CD8-positive, alpha-beta memory T cell (primary cell): Measurements from ENCODE around the gene C10orf90. TPM values are rescaled to one million over a fixed set of nuclear protein-coding genes. Genes with fewer than 3 reads are reported as not detected.

Source experiments
- CTCF ChIA-PET: fragments of 350-600 bp; sonication (Branson Sonifier 250); formaldehyde crosslinking; loops from one replicate; lab custom pipeline; 2021; ENCODE audit warnings: antibody characterized with exemption; lab: Charles Lee
- POLR2A ChIA-PET: fragments of 350-600 bp; sonication (Branson Sonifier 250); formaldehyde crosslinking; loops from one replicate; lab custom pipeline; 2021; ENCODE audit warnings: antibody characterized with exemption; lab: Charles Lee
- DNase-seq, 5 donors: peaks; one replicate each; pipeline versions ENCODE4 v3.0.0 to v3.0.0-alpha.2; 2020 to 2022; ENCODE audit warnings: mixed read lengths in 1 of 5
- H3K27ac ChIP-seq: one replicate; pipeline ENCODE4 v1.7.0; 2013; ENCODE audit warnings: low read depth, mild to moderate bottlenecking, low read length, moderate library complexity
- H3K27me3 ChIP-seq: 2 replicates; pipeline ENCODE4 v1.7.0; 2013; ENCODE audit warnings: low read length, mild to moderate bottlenecking; ENCODE audit not compliant: insufficient read depth, poor library complexity, severe bottlenecking
- H3K36me3 ChIP-seq: 2 replicates; pipeline ENCODE4 v1.7.0; 2013; ENCODE audit warnings: mild to moderate bottlenecking, low read length, moderate library complexity; ENCODE audit not compliant: insufficient read depth
- H3K4me1 ChIP-seq: 2 replicates; pipeline ENCODE4 v1.7.0; 2013; ENCODE audit warnings: mild to moderate bottlenecking, low read length, moderate library complexity; ENCODE audit not compliant: insufficient read depth
- H3K4me3 ChIP-seq: 2 replicates; pipeline ENCODE4 v1.7.0; 2013; ENCODE audit warnings: mild to moderate bottlenecking, low read length
- H3K9me3 ChIP-seq: 2 replicates; pipeline ENCODE4 v1.7.0; 2013; ENCODE audit warnings: mild to moderate bottlenecking, low read length
- H3K27ac Mint-ChIP-seq, 8 donors: one replicate each; pipeline ENCODE4 v1.8.0; 2020 to 2021; ENCODE audit warnings: mixed read lengths in 8 of 8, mild to moderate bottlenecking in 6 of 8, inconsistent platforms in 3 of 8, moderate library complexity in 3 of 8
- H3K27me3 Mint-ChIP-seq, 2 donors: one replicate each; pipeline ENCODE4 v1.8.0; 2020 to 2021; ENCODE audit warnings: mixed read lengths in 2 of 2, mild to moderate bottlenecking in 1 of 2, moderate library complexity in 1 of 2
- H3K36me3 Mint-ChIP-seq, 3 donors: one replicate each; pipeline ENCODE4 v1.8.0; 2020 to 2021; ENCODE audit warnings: mixed read lengths in 3 of 3, inconsistent platforms in 1 of 3, mild to moderate bottlenecking in 1 of 3
- H3K4me1 Mint-ChIP-seq, 3 donors: one replicate each; pipeline ENCODE4 v1.8.0; 2020 to 2021; ENCODE audit warnings: mixed read lengths in 3 of 3, inconsistent platforms in 1 of 3, mild to moderate bottlenecking in 1 of 3
- H3K4me3 Mint-ChIP-seq, 7 donors: one replicate each; pipeline ENCODE4 v1.8.0; 2020 to 2021; ENCODE audit warnings: mixed read lengths in 7 of 7, mild to moderate bottlenecking in 6 of 7, moderate library complexity in 4 of 7, inconsistent platforms in 2 of 7
- H3K9me3 Mint-ChIP-seq, 5 donors: one replicate each; pipeline ENCODE4 v1.8.0; 2020 to 2022; ENCODE audit warnings: mixed read lengths in 5 of 5, mild to moderate bottlenecking in 3 of 5, moderate library complexity in 2 of 5, inconsistent platforms in 1 of 5
- polyA plus RNA-seq: library from polyadenylated mRNA; unstranded; fragments of 300-500 nt; fragmentation: Illumina TruSeq; gene quantifications from one replicate; pipeline ENCODE4 v1.2.3, GENCODE V29; 2021
- total RNA-seq, 2 experiments: library from RNA; stranded (reverse); gene quantifications; one replicate each; pipeline ENCODE4 v1.2.3, GENCODE V29; 2021

C10orf90 gene
- total and polyA plus RNA-seq, 3 experiments from 2014 or later = not detected

- peaks cover 0 to 2% (median 1%) of the 10 kb centered on the region in 3 donors for H3K4me1 Mint-ChIP-seq
- no peak overlapping the region for H3K4me3 ChIP-seq
- no peaks in the 10 kb centered on the region for H3K9me3 ChIP-seq
- ChIA-PET CTCF (no interaction called here), POLR2A (no interaction called here)
- H3K27me3 ChIP-seq = no peaks in the 10 kb centered on the region
- no peak for DNase-seq
- H3K4me3 Mint-ChIP-seq = no peak overlapping the region
- H3K36me3 Mint-ChIP-seq = no peaks in the 10 kb centered on the region
- H3K9me3 Mint-ChIP-seq = peaks cover 0 to 10% (median 0%) of the 10 kb centered on the region in 5 donors
- no peaks in the 10 kb centered on the region for H3K4me1 ChIP-seq
- no peak overlapping the region for H3K27ac Mint-ChIP-seq
- H3K27ac ChIP-seq = no peak overlapping the region
- H3K27me3 Mint-ChIP-seq = peaks cover 0 to 4% of the 10 kb centered on the region in 2 donors
- H3K36me3 ChIP-seq = no peaks in the 10 kb centered on the region
Measured at GRCh38 chr10:126475074-126475691, 195.3 kb downstream of the C10orf90 start.

- Histone ChIP-seq H3K9me3 (no peaks in the 10 kb centered on the region), H3K27me3 (no peaks in the 10 kb centered on the region), H3K4me1 (no peaks in the 10 kb centered on the region), H3K36me3 (no peaks in the 10 kb centered on the region), H3K27ac (no peak overlapping the region), H3K4me3 (no peak overlapping the region)
- no peaks in the 10 kb centered on the region for H3K36me3 Mint-ChIP-seq
- ChIA-PET POLR2A (no interaction called here), CTCF (no interaction called here)
- H3K4me1 Mint-ChIP-seq = peaks cover 0 to 13% (median 9%) of the 10 kb centered on the region in 3 donors
- no peak overlapping the region for H3K27ac Mint-ChIP-seq
- H3K9me3 Mint-ChIP-seq = peaks cover 0 to 13% (median 0%) of the 10 kb centered on the region in 5 donors
- peaks cover 0 to 6% of the 10 kb centered on the region in 2 donors for H3K27me3 Mint-ChIP-seq
- no peak for DNase-seq
- H3K4me3 Mint-ChIP-seq = no peak overlapping the region
Measured at GRCh38 chr10:126474031-126474430, 196.5 kb downstream of the C10orf90 start.

GRCh38 chr10:126470991-126471390, 199.5 kb downstream of the C10orf90 start:
- Histone ChIP-seq H3K27me3 (no peaks in the 10 kb centered on the region), H3K4me1 (no peaks in the 10 kb centered on the region), H3K9me3 (no peaks in the 10 kb centered on the region), H3K36me3 (no peaks in the 10 kb centered on the region), H3K27ac (no peak overlapping the region), H3K4me3 (no peak overlapping the region)
- Mint-ChIP-seq H3K4me3 (peak overlapping the region in 1 of 7 donors; percentile 30), H3K27me3 (peaks cover 0 to 6% of the 10 kb centered on the region in 2 donors), H3K36me3 (no peaks in the 10 kb centered on the region), H3K4me1 (peaks cover 0 to 21% (median 15%) of the 10 kb centered on the region in 3 donors), H3K27ac (peak overlapping the region in 5 of 8 donors; percentile 43 to 94 (median 82)), H3K9me3 (peaks cover 0 to 13% (median 0%) of the 10 kb centered on the region in 5 donors)
- ChIA-PET POLR2A (no interaction called here), CTCF (no interaction called here)
- no peak for DNase-seq

- no peak overlapping the region for H3K4me3 ChIP-seq
- DNase-seq = no peak
- H3K27me3 Mint-ChIP-seq = peaks cover 0 to 6% of the 10 kb centered on the region in 2 donors
- no peaks in the 10 kb centered on the region for H3K27me3 ChIP-seq
- peak overlapping the region in 6 of 8 donors; percentile 24 to 91 (median 84) for H3K27ac Mint-ChIP-seq
- H3K36me3 ChIP-seq = no peaks in the 10 kb centered on the region
- H3K9me3 Mint-ChIP-seq = peaks cover 0 to 10% (median 0%) of the 10 kb centered on the region in 5 donors
- POLR2A ChIA-PET = no interaction called here
- no peak overlapping the region for H3K27ac ChIP-seq
- peak overlapping the region in 5 of 7 donors; percentile 7 to 81 (median 64) for H3K4me3 Mint-ChIP-seq
- H3K36me3 Mint-ChIP-seq = no peaks in the 10 kb centered on the region
- H3K4me1 ChIP-seq = no peaks in the 10 kb centered on the region
- CTCF ChIA-PET = no interaction called here
- no peaks in the 10 kb centered on the region for H3K9me3 ChIP-seq
- H3K4me1 Mint-ChIP-seq = peaks cover 0 to 21% (median 15%) of the 10 kb centered on the region in 3 donors
Measured at GRCh38 chr10:126469692-126470091, 200.8 kb downstream of the C10orf90 start.

GRCh38 chr10:126468876-126469643, 201.4 kb downstream of the C10orf90 start:
- Mint-ChIP-seq H3K4me3 (peak overlapping the region in 5 of 7 donors; percentile 7 to 81 (median 64)), H3K36me3 (no peaks in the 10 kb centered on the region), H3K4me1 (peaks cover 0 to 21% (median 15%) of the 10 kb centered on the region in 3 donors), H3K27ac (peak overlapping the region in 7 of 8 donors; percentile 30 to 93 (median 84)), H3K27me3 (peaks cover 0 to 6% of the 10 kb centered on the region in 2 donors), H3K9me3 (peaks cover 0 to 10% (median 0%) of the 10 kb centered on the region in 5 donors)
- ChIA-PET POLR2A (no interaction called here), CTCF (no interaction called here)
- Histone ChIP-seq H3K27ac (no peak overlapping the region), H3K27me3 (no peaks in the 10 kb centered on the region), H3K4me1 (no peaks in the 10 kb centered on the region), H3K9me3 (no peaks in the 10 kb centered on the region), H3K4me3 (no peak overlapping the region), H3K36me3 (no peaks in the 10 kb centered on the region)
- DNase-seq = peak in 2 of 5 donors; percentile 23 to 67

GRCh38 chr10:126468467-126468866, 202.0 kb downstream of the C10orf90 start:
- peaks cover 0 to 9% (median 0%) of the 10 kb centered on the region in 5 donors for H3K9me3 Mint-ChIP-seq
- H3K36me3 ChIP-seq = no peaks in the 10 kb centered on the region
- ChIA-PET POLR2A (no interaction called here), CTCF (no interaction called here)
- no peak for DNase-seq
- H3K4me1 Mint-ChIP-seq = peaks cover 0 to 21% (median 15%) of the 10 kb centered on the region in 3 donors
- H3K9me3 ChIP-seq = no peaks in the 10 kb centered on the region
- peak overlapping the region in 1 of 7 donors; percentile 81 for H3K4me3 Mint-ChIP-seq
- H3K27ac ChIP-seq = no peak overlapping the region
- H3K4me1 ChIP-seq = no peaks in the 10 kb centered on the region
- H3K4me3 ChIP-seq = no peak overlapping the region
- H3K27me3 ChIP-seq = no peaks in the 10 kb centered on the region
- peak overlapping the region in 5 of 8 donors; percentile 78 to 93 (median 89) for H3K27ac Mint-ChIP-seq
- H3K27me3 Mint-ChIP-seq = peaks cover 0 to 6% of the 10 kb centered on the region in 2 donors
- H3K36me3 Mint-ChIP-seq = no peaks in the 10 kb centered on the region

- Mint-ChIP-seq H3K27me3 (peaks cover 0 to 7% of the 10 kb centered on the region in 2 donors), H3K36me3 (no peaks in the 10 kb centered on the region), H3K27ac (no peak overlapping the region), H3K9me3 (peaks cover 0 to 12% (median 2%) of the 10 kb centered on the region in 5 donors), H3K4me1 (peaks cover 0 to 21% (median 15%) of the 10 kb centered on the region in 3 donors), H3K4me3 (no peak overlapping the region)
- ChIA-PET POLR2A (no interaction called here), CTCF (no interaction called here)
- no peaks in the 10 kb centered on the region for H3K36me3 ChIP-seq
- H3K4me1 ChIP-seq = no peaks in the 10 kb centered on the region
- H3K9me3 ChIP-seq = no peaks in the 10 kb centered on the region
- H3K4me3 ChIP-seq = no peak overlapping the region
- H3K27me3 ChIP-seq = no peaks in the 10 kb centered on the region
- H3K27ac ChIP-seq = no peak overlapping the region
- no peak for DNase-seq
Measured at GRCh38 chr10:126465771-126466170, 204.7 kb downstream of the C10orf90 start.

- ChIA-PET CTCF (no interaction called here), POLR2A (no interaction called here)
- Mint-ChIP-seq H3K36me3 (no peaks in the 10 kb centered on the region), H3K9me3 (peaks cover 0 to 5% (median 2%) of the 10 kb centered on the region in 5 donors), H3K27me3 (peaks cover 0 to 4% of the 10 kb centered on the region in 2 donors), H3K4me3 (no peak overlapping the region), H3K4me1 (peaks cover 0 to 6% (median under 1%) of the 10 kb centered on the region in 3 donors), H3K27ac (no peak overlapping the region)
- H3K4me3 ChIP-seq = no peak overlapping the region
- no peak overlapping the region for H3K27ac ChIP-seq
- no peaks in the 10 kb centered on the region for H3K36me3 ChIP-seq
- H3K27me3 ChIP-seq = no peaks in the 10 kb centered on the region
- DNase-seq = no peak
- H3K4me1 ChIP-seq = no peaks in the 10 kb centered on the region
- no peaks in the 10 kb centered on the region for H3K9me3 ChIP-seq
Measured at GRCh38 chr10:126463286-126463685, 207.2 kb downstream of the C10orf90 start.
